ENCODE data around the gene ELMOD1. TPM values are rescaled to one million over a fixed set of nuclear protein-coding genes. Genes with fewer than 3 reads are reported as not detected.

ELMOD1 gene
- polyA plus RNA-seq, 1 experiment, result 0.06 TPM

DNA sequence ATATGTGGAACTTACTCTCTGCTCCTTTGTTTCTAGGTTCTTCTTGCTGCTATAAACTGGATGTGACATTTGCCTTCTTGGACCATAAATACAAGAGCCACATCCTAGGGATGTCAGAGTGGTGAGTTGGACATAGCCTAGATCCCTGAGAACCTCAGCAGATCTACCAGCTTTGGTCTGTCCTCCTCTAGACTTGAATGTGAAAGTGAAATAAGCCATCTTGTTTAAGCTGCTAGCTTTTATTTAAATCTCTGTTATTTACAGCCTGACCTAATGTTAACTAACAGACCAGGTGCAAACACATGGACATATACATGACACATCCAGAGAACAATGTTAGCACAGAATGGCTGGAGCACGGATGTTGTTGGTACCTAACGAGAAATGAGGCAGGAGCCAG, 85.0 kb downstream of the ELMOD1 start:
- no peak for DNase-seq (ENCODE audit: low read depth, low spot score)
- peaks cover 3% of the 10 kb centered on the region for H3K27me3 ChIP-seq (ENCODE audit: control insufficient read depth, insufficient read depth, low read length)
- H3K9me3 ChIP-seq (ENCODE audit: control insufficient read depth, insufficient read depth, low read length), result no peaks in the 10 kb centered on the region
- TF ChIP-seq, protein P1, sequence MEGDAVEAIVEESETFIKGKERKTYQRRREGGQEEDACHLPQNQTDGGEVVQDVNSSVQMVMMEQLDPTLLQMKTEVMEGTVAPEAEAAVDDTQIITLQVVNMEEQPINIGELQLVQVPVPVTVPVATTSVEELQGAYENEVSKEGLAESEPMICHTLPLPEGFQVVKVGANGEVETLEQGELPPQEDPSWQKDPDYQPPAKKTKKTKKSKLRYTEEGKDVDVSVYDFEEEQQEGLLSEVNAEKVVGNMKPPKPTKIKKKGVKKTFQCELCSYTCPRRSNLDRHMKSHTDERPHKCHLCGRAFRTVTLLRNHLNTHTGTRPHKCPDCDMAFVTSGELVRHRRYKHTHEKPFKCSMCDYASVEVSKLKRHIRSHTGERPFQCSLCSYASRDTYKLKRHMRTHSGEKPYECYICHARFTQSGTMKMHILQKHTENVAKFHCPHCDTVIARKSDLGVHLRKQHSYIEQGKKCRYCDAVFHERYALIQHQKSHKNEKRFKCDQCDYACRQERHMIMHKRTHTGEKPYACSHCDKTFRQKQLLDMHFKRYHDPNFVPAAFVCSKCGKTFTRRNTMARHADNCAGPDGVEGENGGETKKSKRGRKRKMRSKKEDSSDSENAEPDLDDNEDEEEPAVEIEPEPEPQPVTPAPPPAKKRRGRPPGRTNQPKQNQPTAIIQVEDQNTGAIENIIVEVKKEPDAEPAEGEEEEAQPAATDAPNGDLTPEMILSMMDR (IDR thresholded peaks at IDR 0.05; ENCODE audit: low read depth, low read length), result no peak
- no peak overlapping the region for H3K4me3 ChIP-seq (ENCODE audit: low read depth, low read length)
- POLR2A ChIA-PET, result no interaction called here
- no peak overlapping the region for H3K27ac ChIP-seq (ENCODE audit: low read depth, low read length)
- CTCF ChIA-PET, result interaction anchor here (0.9 to 1.2 kb wide), 3 partner anchors 13 to 113 kb away, joined by 4 read pairs; no protein-coding TSS in a partner anchor

GRCh38 chr11:107676336-107677057, 85.5 kb downstream of the ELMOD1 start:
- TF ChIP-seq, protein P1 (IDR thresholded peaks at IDR 0.05; ENCODE audit: low read depth, low read length), result no peak
- no peak for DNase-seq (ENCODE audit: low read depth, low spot score)
- CTCF ChIA-PET, result interaction anchor here (1.1 kb wide), 1 partner anchor 95 kb away, joined by 4 read pairs; no protein-coding TSS in a partner anchor

GRCh38 chr11:107677924-107678631, 87.1 kb downstream of the ELMOD1 start:
- peaks cover 3% of the 10 kb centered on the region for H3K27me3 ChIP-seq (ENCODE audit: control insufficient read depth, insufficient read depth, low read length)
- no peak for DNase-seq (ENCODE audit: low read depth, low spot score)
- no peaks in the 10 kb centered on the region for H3K9me3 ChIP-seq (ENCODE audit: control insufficient read depth, insufficient read depth, low read length)
- no peak overlapping the region for H3K4me3 ChIP-seq (ENCODE audit: low read depth, low read length)
- TF ChIP-seq, protein P1 (IDR thresholded peaks at IDR 0.05; ENCODE audit: low read depth, low read length), result no peak
- no peak overlapping the region for H3K27ac ChIP-seq (ENCODE audit: low read depth, low read length)
- ChIA-PET POLR2A (no interaction called here), CTCF (interaction anchor here (0.7 kb wide), 1 partner anchor 144 kb away, joined by 4 read pairs; no protein-coding TSS in a partner anchor)

More at GRCh38 chr11:107676336-107677057, 85.5 kb downstream of the ELMOD1 start:
- H3K4me3 ChIP-seq (ENCODE audit: low read depth, low read length), result no peak overlapping the region
- no peaks in the 10 kb centered on the region for H3K9me3 ChIP-seq (ENCODE audit: control insufficient read depth, insufficient read depth, low read length)
- POLR2A ChIA-PET, result no interaction called here
- H3K27me3 ChIP-seq (ENCODE audit: control insufficient read depth, insufficient read depth, low read length), result peaks cover 3% of the 10 kb centered on the region
- no peak overlapping the region for H3K27ac ChIP-seq (ENCODE audit: low read depth, low read length)

DNA sequence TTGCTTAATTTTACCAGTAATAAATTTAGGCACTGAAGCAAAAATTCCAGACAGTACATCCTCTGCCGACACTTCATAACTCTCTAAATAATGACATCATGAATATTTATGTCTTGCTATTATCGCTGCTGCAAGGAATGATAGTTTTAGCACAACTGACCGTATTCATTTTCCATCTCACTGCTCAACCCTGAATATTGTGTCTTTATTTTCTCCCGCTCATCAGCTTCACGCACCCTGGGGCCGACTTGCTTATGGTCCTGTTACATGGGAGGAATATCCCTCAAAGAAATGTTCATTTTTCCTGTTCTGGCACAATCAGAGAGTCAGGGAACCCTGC, 87.7 kb downstream of the ELMOD1 start:
- no peak for DNase-seq (ENCODE audit: low read depth, low spot score)
- Histone ChIP-seq H3K27me3 (ENCODE audit: control insufficient read depth, insufficient read depth, low read length) (peaks cover 3% of the 10 kb centered on the region), H3K4me3 (ENCODE audit: low read depth, low read length) (no peak overlapping the region), H3K9me3 (ENCODE audit: control insufficient read depth, insufficient read depth, low read length) (no peaks in the 10 kb centered on the region), H3K27ac (ENCODE audit: low read depth, low read length) (no peak overlapping the region)
- TF ChIP-seq, protein P1 (IDR thresholded peaks at IDR 0.05; ENCODE audit: low read depth, low read length), result no peak
- CTCF ChIA-PET, result no interaction called here
- POLR2A ChIA-PET, result no interaction called here
